HCT116 (cell line): ENCODE data around the gene CCR5AS.

ENCODE experiments used
- ATAC-seq: fragments of 200-7000 bp; cut with Tn5 transposase; 2 replicates; pipeline ENCODE4 v1.9.1; 2020; ENCODE audit warnings: mild to moderate bottlenecking, moderate library complexity
- BruUV-seq: library from RNA; stranded (reverse); fragments of 400-500 nt; replicated peaks from 2 replicates; lab custom pipeline; 2021; lab: Mats Ljungman, UMichigan
- CTCF ChIA-PET: fragments of 300-600 bp; sonication (Branson Sonifier 250); formaldehyde crosslinking; loops from one replicate; lab custom pipeline; 2021; ENCODE audit warnings: antibody characterized with exemption; lab: Charles Lee
- POLR2A ChIA-PET: fragments of 300-600, 350-600 bp; sonication (Branson Sonifier 250); formaldehyde crosslinking; loops from one replicate; lab custom pipeline; 2021; ENCODE audit warnings: antibody characterized with exemption; lab: Charles Lee
- RAD21 ChIA-PET, 2 experiments: fragments of 300-600 bp; sonication (Branson Sonifier 250); formaldehyde crosslinking; loops; one replicate each; lab custom pipeline; 2023; ENCODE audit warnings: low total read pairs in 2 of 2; ENCODE audit not compliant: uncharacterized antibody in 2 of 2, unreplicated experiment in 2 of 2, low non-redundant PET in 1 of 2; lab: Charles Lee
- DNase-seq: peaks from one replicate; pipeline ENCODE4 v3.0.0-alpha.2; 2010; ENCODE audit warnings: low read depth, low spot score
- H2AFZ ChIP-seq: fragments of 200-600 bp; shearing (Covaris generic), sonication (generic); 2 replicates; pipeline ENCODE4 v1.6.1; 2017; ENCODE audit warnings: low read depth, mixed run types, mixed read lengths, antibody characterized with exemption, low read length; ENCODE audit not compliant: poor library complexity, severe bottlenecking
- H3K27ac ChIP-seq: 2 replicates; pipeline ENCODE4 v1.5.1; 2012; ENCODE audit warnings: low read depth, low read length
- H3K27me3 ChIP-seq: fragments of 200-600 bp; sonication (generic); 2 replicates; pipeline ENCODE4 v1.6.1; 2016; ENCODE audit warnings: mixed run types, low read length, mixed read lengths; ENCODE audit not compliant: insufficient read depth
- H3K36me3 ChIP-seq, 2 experiments: fragments of 200-500 bp in 1 of 2; fragments of 200-600 bp in 1 of 2; sonication (Bioruptor generic) in 1 of 2; sonication (generic) in 1 of 2; 2 replicates each; pipeline versions ENCODE4 v1.5.1 to v1.6.1; 2014 to 2016; ENCODE audit warnings: low read length in 2 of 2, inconsistent platforms in 1 of 2, mixed read lengths in 1 of 2, mixed run types in 1 of 2; ENCODE audit not compliant: insufficient read depth in 2 of 2, control insufficient read depth in 1 of 2
- H3K4me1 ChIP-seq, 2 experiments: fragments of 200-600 bp in 1 of 2; sonication (generic) in 1 of 2; 2 replicates each; pipeline versions ENCODE4 v1.5.1 to v1.6.1; 2012 to 2017; ENCODE audit warnings: low read length in 2 of 2, inconsistent platforms in 1 of 2, mild to moderate bottlenecking in 1 of 2, mixed read lengths in 1 of 2, mixed run types in 1 of 2, moderate library complexity in 1 of 2; ENCODE audit not compliant: insufficient read depth in 2 of 2, control insufficient read depth in 1 of 2
- H3K4me2 ChIP-seq: fragments of 200-600 bp; sonication (generic); 2 replicates; pipeline ENCODE4 v1.6.1; 2017; ENCODE audit warnings: mixed run types, low read length, mixed read lengths
- H3K4me3 ChIP-seq, 2 experiments: fragments of 200-600 bp in 1 of 2; sonication (generic) in 1 of 2; replicated peaks in 1 of 2; 2 replicates each; pipeline ENCODE4 v1.5.1; 2011 to 2016; ENCODE audit warnings: low read length in 2 of 2, control low read depth in 1 of 2, low read depth in 1 of 2, mild to moderate bottlenecking in 1 of 2, mixed read lengths in 1 of 2, mixed run types in 1 of 2
- H3K79me2 ChIP-seq: fragments of 200-600 bp; sonication (generic); 2 replicates; pipeline ENCODE4 v1.6.1; 2017; ENCODE audit warnings: mild to moderate bottlenecking, mixed run types, low read length, moderate library complexity, mixed read lengths; ENCODE audit not compliant: insufficient read depth
- H3K9ac ChIP-seq: fragments of 200-600 bp; sonication (generic); 2 replicates; pipeline ENCODE4 v1.6.1; 2016; ENCODE audit warnings: low read length, mixed read lengths
- H3K9me2 ChIP-seq: fragments of 200-600 bp; sonication (generic), shearing (Covaris generic); 2 replicates; pipeline ENCODE4 v1.6.1; 2017; ENCODE audit warnings: mixed run types, mild to moderate bottlenecking, moderate library complexity; ENCODE audit not compliant: insufficient read depth
- H3K9me3 ChIP-seq, 2 experiments: fragments of 200-500 bp in 1 of 2; fragments of 200-600 bp in 1 of 2; sonication (Bioruptor generic) in 1 of 2; sonication (generic) in 1 of 2; 2 replicates each; pipeline ENCODE4 v1.6.1; 2014 to 2017; ENCODE audit warnings: low read length in 2 of 2, mixed read lengths in 2 of 2, inconsistent platforms in 1 of 2, low read depth in 1 of 2, mild to moderate bottlenecking in 1 of 2, mixed run types in 1 of 2, moderate library complexity in 1 of 2; ENCODE audit not compliant: control insufficient read depth in 1 of 2, insufficient read depth in 1 of 2
- H4K20me1 ChIP-seq: fragments of 200-600 bp; sonication (generic), shearing (Covaris generic); 2 replicates; pipeline ENCODE4 v1.6.1; 2017; ENCODE audit warnings: mixed run types, mild to moderate bottlenecking, moderate library complexity; ENCODE audit not compliant: insufficient read depth
- EZH2 ChIP-seq: fragments of 200-600 bp; sonication (generic); IDR thresholded peaks from 2 replicates; pipeline ENCODE4 v1.6.1; 2017; ENCODE audit warnings: antibody characterized with exemption, mixed run types
- EZH2phosphoT487 ChIP-seq: fragments of 200-600 bp; IDR thresholded peaks from 2 replicates; pipeline ENCODE4 v1.6.1; 2018; ENCODE audit warnings: antibody characterized with exemption, borderline replicate concordance
- FOSL1 ChIP-seq: IDR thresholded peaks from 2 replicates; pipeline ENCODE4 v1.6.1; 2012; ENCODE audit warnings: low read depth
- POLR2AphosphoS5 ChIP-seq: IDR thresholded peaks from 2 replicates; pipeline ENCODE4 v1.6.1; 2011; ENCODE audit warnings: mild to moderate bottlenecking, low read depth, low read length, moderate library complexity
- RAD21 ChIP-seq: IDR thresholded peaks from 2 replicates; pipeline ENCODE4 v1.6.1; 2012; ENCODE audit warnings: low read depth, mild to moderate bottlenecking
- SP1 ChIP-seq: IDR thresholded peaks from 2 replicates; pipeline ENCODE4 v1.6.1; 2012; ENCODE audit warnings: low read depth
- YY1 ChIP-seq: IDR thresholded peaks from 2 replicates; pipeline ENCODE4 v1.6.1; 2011; ENCODE audit warnings: low read length, low read depth, moderate library complexity, mild to moderate bottlenecking; ENCODE audit not compliant: insufficient replicate concordance; ENCODE audit errors: extremely low read depth
- ZFX ChIP-seq: fragments of 450-650 bp; IDR thresholded peaks from 2 replicates; pipeline ENCODE4 v1.6.1; 2017
- ZNF274 ChIP-seq: fragments of 200-500 bp; sonication (Bioruptor generic); IDR thresholded peaks from 2 replicates; pipeline ENCODE4 v1.6.1; 2014; ENCODE audit warnings: mild to moderate bottlenecking, low read depth, low read length, inconsistent platforms
- intact Hi-C: fragments of 100-400 bp; cut with micrococcal nuclease; formaldehyde crosslinking; loops from 2 replicates; pipeline ENCODE4 v1.10.0; 2022
- TF ChIP-seq, protein P1 (sequence below), 3 experiments: fragments of 200-600 bp in 1 of 3; sonication (generic) in 1 of 3; IDR thresholded peaks in 2 of 3; conservative IDR thresholded peaks in 1 of 3; 2 replicates each; pipeline ENCODE4 v1.5.1; 2012 to 2017; ENCODE audit warnings: low read depth in 2 of 3, low read length in 2 of 3, antibody characterized with exemption in 1 of 3, borderline replicate concordance in 1 of 3, control low read depth in 1 of 3, mild to moderate bottlenecking in 1 of 3, mixed read lengths in 1 of 3, mixed run types in 1 of 3, moderate library complexity in 1 of 3; ENCODE audit not compliant: insufficient read depth in 1 of 3
- TF ChIP-seq, protein P2 (sequence below): IDR thresholded peaks from 2 replicates; pipeline ENCODE4 v1.6.1; 2011; ENCODE audit warnings: mild to moderate bottlenecking, low read length, moderate library complexity; ENCODE audit not compliant: insufficient replicate concordance; ENCODE audit errors: extremely low read depth

The CCR5AS gene

DNA sequence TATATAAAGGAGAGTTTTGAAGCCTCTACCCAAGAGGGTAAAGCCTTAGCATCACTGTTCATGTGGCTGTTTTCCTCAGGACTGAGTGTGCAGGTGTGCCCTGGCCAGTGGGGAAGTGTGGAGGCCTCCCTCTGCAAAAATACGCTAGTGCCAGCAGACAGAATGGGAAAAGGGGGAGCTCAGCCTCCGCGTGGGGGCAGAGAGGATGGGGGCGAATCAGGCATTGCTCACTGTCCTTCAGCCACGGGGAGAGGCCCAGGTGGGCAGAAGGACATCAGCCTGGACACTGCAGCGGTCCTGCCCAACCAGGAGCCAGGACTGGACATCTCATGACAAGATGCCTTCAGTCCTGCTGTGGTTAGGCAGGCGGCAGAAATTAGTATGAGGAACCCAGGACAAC is 47.7 kb upstream of the CCR5AS start:
- Histone ChIP-seq H3K4me2 (no peak overlapping the region), H3K9me2 (no peaks in the 10 kb centered on the region), H3K36me3 (no peaks in the 10 kb centered on the region), H3K9me3 (no peaks in the 10 kb centered on the region), H2AFZ (no peak overlapping the region), H3K79me2 (no peaks in the 10 kb centered on the region), H4K20me1 (no peaks in the 10 kb centered on the region), H3K4me1 (no peaks in the 10 kb centered on the region), H3K9ac (no peak overlapping the region), H3K27ac (no peak overlapping the region), H3K4me3 (no peak overlapping the region), H3K27me3 (0 out of 2 replicates have a peak, but pooled peaks cover 13% of the 10 kb centered on the region)
- ChIA-PET CTCF (interaction anchor here (1.5 kb wide), 1 partner anchor 34 kb away, joined by 4 read pairs; no protein-coding TSS in a partner anchor), POLR2A (no interaction called here), RAD21 (no interaction called here)
- no peak for DNase-seq
- intact Hi-C loops = no loop called here
- no TSS peak for BruUV-seq
- TF ChIP-seq RAD21 (no peak), YY1 (no peak), SP1 (no peak), ZNF274 (no peak), ZFX (no peak), FOSL1 (no peak), POLR2AphosphoS5 (no peak), EZH2phosphoT487 (no peak), EZH2 (no peak)
- TF ChIP-seq, protein P1, sequence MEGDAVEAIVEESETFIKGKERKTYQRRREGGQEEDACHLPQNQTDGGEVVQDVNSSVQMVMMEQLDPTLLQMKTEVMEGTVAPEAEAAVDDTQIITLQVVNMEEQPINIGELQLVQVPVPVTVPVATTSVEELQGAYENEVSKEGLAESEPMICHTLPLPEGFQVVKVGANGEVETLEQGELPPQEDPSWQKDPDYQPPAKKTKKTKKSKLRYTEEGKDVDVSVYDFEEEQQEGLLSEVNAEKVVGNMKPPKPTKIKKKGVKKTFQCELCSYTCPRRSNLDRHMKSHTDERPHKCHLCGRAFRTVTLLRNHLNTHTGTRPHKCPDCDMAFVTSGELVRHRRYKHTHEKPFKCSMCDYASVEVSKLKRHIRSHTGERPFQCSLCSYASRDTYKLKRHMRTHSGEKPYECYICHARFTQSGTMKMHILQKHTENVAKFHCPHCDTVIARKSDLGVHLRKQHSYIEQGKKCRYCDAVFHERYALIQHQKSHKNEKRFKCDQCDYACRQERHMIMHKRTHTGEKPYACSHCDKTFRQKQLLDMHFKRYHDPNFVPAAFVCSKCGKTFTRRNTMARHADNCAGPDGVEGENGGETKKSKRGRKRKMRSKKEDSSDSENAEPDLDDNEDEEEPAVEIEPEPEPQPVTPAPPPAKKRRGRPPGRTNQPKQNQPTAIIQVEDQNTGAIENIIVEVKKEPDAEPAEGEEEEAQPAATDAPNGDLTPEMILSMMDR (IDR thresholded peaks at IDR 0.05 in 2 of 3, conservative IDR thresholded peaks at IDR 0.05 in 1 of 3; ENCODE audit: borderline replicate concordance in 1 of 3, insufficient read depth in 1 of 3, low read depth in 2 of 3, low read length in 2 of 3) = no peak
- TF ChIP-seq, protein P2, sequence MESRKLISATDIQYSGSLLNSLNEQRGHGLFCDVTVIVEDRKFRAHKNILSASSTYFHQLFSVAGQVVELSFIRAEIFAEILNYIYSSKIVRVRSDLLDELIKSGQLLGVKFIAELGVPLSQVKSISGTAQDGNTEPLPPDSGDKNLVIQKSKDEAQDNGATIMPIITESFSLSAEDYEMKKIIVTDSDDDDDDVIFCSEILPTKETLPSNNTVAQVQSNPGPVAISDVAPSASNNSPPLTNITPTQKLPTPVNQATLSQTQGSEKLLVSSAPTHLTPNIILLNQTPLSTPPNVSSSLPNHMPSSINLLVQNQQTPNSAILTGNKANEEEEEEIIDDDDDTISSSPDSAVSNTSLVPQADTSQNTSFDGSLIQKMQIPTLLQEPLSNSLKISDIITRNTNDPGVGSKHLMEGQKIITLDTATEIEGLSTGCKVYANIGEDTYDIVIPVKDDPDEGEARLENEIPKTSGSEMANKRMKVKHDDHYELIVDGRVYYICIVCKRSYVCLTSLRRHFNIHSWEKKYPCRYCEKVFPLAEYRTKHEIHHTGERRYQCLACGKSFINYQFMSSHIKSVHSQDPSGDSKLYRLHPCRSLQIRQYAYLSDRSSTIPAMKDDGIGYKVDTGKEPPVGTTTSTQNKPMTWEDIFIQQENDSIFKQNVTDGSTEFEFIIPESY = no peak
- ATAC-seq = no peak
